WTC11 (cell line): Measurements from ENCODE around the gene BLOC1S3. TPM values are rescaled to one million over a fixed set of nuclear protein-coding genes. Genes with fewer than 3 reads are reported as not detected.

Experiments
- ATAC-seq: fragments of 200-7000 bp; cut with Tn5 transposase; 2 replicates; pipeline ENCODE4 v1.10.0; 2021; ENCODE audit warnings: mild to moderate bottlenecking, moderate library complexity
- CTCF ChIA-PET: fragments of 300-600 bp; sonication (Branson Sonifier 250); formaldehyde crosslinking; loops from one replicate; lab custom pipeline; 2021; ENCODE audit warnings: antibody characterized with exemption; lab: Charles Lee
- POLR2A ChIA-PET: fragments of 350-600 bp; sonication (Branson Sonifier 250); formaldehyde crosslinking; loops from one replicate; lab custom pipeline; 2021; ENCODE audit warnings: antibody characterized with exemption; lab: Charles Lee
- DNase-seq: peaks from one replicate; pipeline ENCODE4 v3.0.0; 2021; ENCODE audit warnings: low spot score
- H3K27ac Mint-ChIP-seq: 2 replicates; pipeline ENCODE4 v1.8.0; 2021; ENCODE audit warnings: mixed read lengths
- H3K27me3 Mint-ChIP-seq: 2 replicates; pipeline ENCODE4 v1.8.0; 2021; ENCODE audit warnings: low read depth, mild to moderate bottlenecking, moderate library complexity, mixed read lengths
- H3K36me3 Mint-ChIP-seq: 2 replicates; pipeline ENCODE4 v1.8.0; 2021; ENCODE audit warnings: mixed read lengths
- H3K4me1 Mint-ChIP-seq: 2 replicates; pipeline ENCODE4 v1.8.0; 2022; ENCODE audit warnings: mixed read lengths
- H3K4me3 Mint-ChIP-seq: 2 replicates; pipeline ENCODE4 v1.8.0; 2021; ENCODE audit warnings: mild to moderate bottlenecking, moderate library complexity, mixed read lengths
- H3K9me3 Mint-ChIP-seq: 2 replicates; pipeline ENCODE4 v1.8.0; 2021; ENCODE audit warnings: mixed read lengths
- ATF2 ChIP-seq: sonication (generic); formaldehyde crosslinking; IDR thresholded peaks from 2 replicates; pipeline ENCODE4 v1.8.1; 2022; ENCODE audit warnings: low read depth, missing genetic modification reagents, borderline replicate concordance
- GABPB1 ChIP-seq: sonication (generic); formaldehyde crosslinking; IDR thresholded peaks from 2 replicates; pipeline ENCODE4 v1.8.1; 2023; ENCODE audit warnings: mild to moderate bottlenecking, missing genetic modification reagents
- MAX ChIP-seq: sonication (generic); formaldehyde crosslinking; IDR thresholded peaks from 2 replicates; pipeline ENCODE4 v1.8.0; 2022; ENCODE audit warnings: mild to moderate bottlenecking, missing genetic modification reagents
- MYBL2 ChIP-seq: sonication (generic); formaldehyde crosslinking; IDR thresholded peaks from 2 replicates; pipeline ENCODE4 v1.8.1; 2023; ENCODE audit warnings: mild to moderate bottlenecking, moderate library complexity, missing genetic modification reagents
- NFE2L1 ChIP-seq: sonication (generic); formaldehyde crosslinking; IDR thresholded peaks from 2 replicates; pipeline ENCODE4 v1.8.1; 2023; ENCODE audit warnings: missing genetic modification reagents
- NR2C2 ChIP-seq: sonication (generic); formaldehyde crosslinking; IDR thresholded peaks from 2 replicates; pipeline ENCODE4 v1.8.0; 2022; ENCODE audit warnings: mild to moderate bottlenecking, missing genetic modification reagents
- RORB ChIP-seq: fragments of 250-450 bp; sonication (Bioruptor Pico); IDR thresholded peaks from 2 replicates; pipeline ENCODE4 v1.9.0; 2021; ENCODE audit warnings: mild to moderate bottlenecking
- SMAD3 ChIP-seq: sonication (generic); formaldehyde crosslinking; IDR thresholded peaks from 2 replicates; pipeline ENCODE4 v1.8.0; 2022; ENCODE audit warnings: missing genetic modification reagents, mild to moderate bottlenecking, borderline replicate concordance
- STAT6 ChIP-seq: sonication (generic); formaldehyde crosslinking; conservative IDR thresholded peaks from 2 replicates; pipeline ENCODE4 v1.8.1; 2023; ENCODE audit warnings: mild to moderate bottlenecking, low read depth, missing genetic modification reagents, moderate library complexity
- USF1 ChIP-seq: sonication (generic); formaldehyde crosslinking; IDR thresholded peaks from 2 replicates; pipeline ENCODE4 v1.8.0; 2022; ENCODE audit warnings: mild to moderate bottlenecking, missing genetic modification reagents
- ZMAT4 ChIP-seq: fragments of 250-450 bp; sonication (Bioruptor Pico); IDR thresholded peaks from 2 replicates; pipeline ENCODE4 v1.9.0; 2021; ENCODE audit warnings: mild to moderate bottlenecking
- ZNF121 ChIP-seq: sonication (generic); formaldehyde crosslinking; IDR thresholded peaks from 2 replicates; pipeline ENCODE4 v1.8.0; 2023; ENCODE audit warnings: missing genetic modification reagents
- ZNF232 ChIP-seq: sonication (generic); formaldehyde crosslinking; IDR thresholded peaks from 2 replicates; pipeline ENCODE4 v1.8.0; 2022; ENCODE audit warnings: mild to moderate bottlenecking, missing genetic modification reagents
- ZNF317 ChIP-seq: sonication (generic); formaldehyde crosslinking; IDR thresholded peaks from 2 replicates; pipeline ENCODE4 v1.8.1; 2023; ENCODE audit warnings: low read depth, mild to moderate bottlenecking, moderate library complexity, missing genetic modification reagents, borderline replicate concordance
- ZNF425 ChIP-seq: fragments of 250-450 bp; sonication (Bioruptor Pico); conservative IDR thresholded peaks from 2 replicates; pipeline ENCODE4 v1.9.0; 2021; ENCODE audit warnings: mild to moderate bottlenecking
- total RNA-seq: library from RNA; stranded (reverse); gene quantifications from 3 replicates; pipeline ENCODE4 v1.2.3, GENCODE V29; 2021
- TF ChIP-seq, protein P1 (sequence below): sonication (generic); formaldehyde crosslinking; IDR thresholded peaks from 2 replicates; pipeline ENCODE4 v1.8.1; 2023; ENCODE audit warnings: mild to moderate bottlenecking, missing genetic modification reagents, moderate library complexity

BLOC1S3 gene
- total RNA-seq, 1 experiment from 2014 or later, result 10.0 TPM

DNA sequence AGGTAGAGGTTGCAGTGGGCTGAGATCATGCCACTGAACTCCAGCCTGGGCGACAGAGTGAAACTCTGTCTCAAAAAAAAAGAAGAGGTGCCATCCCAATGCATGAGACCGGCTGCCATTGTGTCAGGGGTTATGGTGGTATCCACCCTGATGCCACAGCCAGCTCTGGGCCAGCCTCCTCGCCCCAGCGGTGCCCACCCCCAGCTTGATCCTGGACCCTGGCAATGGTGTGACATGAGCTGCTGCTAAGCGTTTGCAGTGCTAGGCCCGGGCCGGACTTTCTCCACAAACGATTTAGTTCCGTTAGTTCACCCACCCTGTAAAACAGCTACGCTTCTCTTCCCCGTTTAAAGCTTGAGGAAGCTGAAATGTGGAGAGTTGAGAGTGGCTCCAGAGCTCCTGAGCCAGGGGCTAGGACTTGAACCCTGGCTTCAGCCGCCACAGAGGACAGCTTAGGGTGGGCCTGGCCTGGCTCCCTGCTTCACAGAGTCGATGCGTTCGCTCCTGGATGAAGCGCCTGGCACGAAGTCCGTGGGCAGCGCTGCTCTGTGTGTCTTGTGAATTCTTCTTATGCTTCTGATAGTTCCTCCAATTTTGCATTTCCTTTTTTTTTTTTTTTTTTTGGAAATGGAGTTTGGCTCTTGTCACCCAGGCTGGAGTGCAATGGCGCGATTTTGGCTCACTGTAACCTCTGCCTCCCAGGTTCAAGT lies 43.3 kb upstream of the BLOC1S3 start (continued):
- TF ChIP-seq ZNF425 (CRISPR knock-in tag) (no peak), MAX (CRISPR knock-in tag) (no peak), USF1 (CRISPR knock-in tag) (no peak), ZNF232 (CRISPR knock-in tag) (no peak), ZNF317 (CRISPR knock-in tag) (no peak), ZMAT4 (CRISPR knock-in tag) (no peak), SMAD3 (CRISPR knock-in tag) (no peak), MYBL2 (no peak), NFE2L1 (CRISPR knock-in tag) (no peak)
- TF ChIP-seq, protein P1, sequence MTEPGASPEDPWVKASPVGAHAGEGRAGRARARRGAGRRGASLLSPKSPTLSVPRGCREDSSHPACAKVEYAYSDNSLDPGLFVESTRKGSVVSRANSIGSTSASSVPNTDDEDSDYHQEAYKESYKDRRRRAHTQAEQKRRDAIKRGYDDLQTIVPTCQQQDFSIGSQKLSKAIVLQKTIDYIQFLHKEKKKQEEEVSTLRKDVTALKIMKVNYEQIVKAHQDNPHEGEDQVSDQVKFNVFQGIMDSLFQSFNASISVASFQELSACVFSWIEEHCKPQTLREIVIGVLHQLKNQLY, result no peak

DNA sequence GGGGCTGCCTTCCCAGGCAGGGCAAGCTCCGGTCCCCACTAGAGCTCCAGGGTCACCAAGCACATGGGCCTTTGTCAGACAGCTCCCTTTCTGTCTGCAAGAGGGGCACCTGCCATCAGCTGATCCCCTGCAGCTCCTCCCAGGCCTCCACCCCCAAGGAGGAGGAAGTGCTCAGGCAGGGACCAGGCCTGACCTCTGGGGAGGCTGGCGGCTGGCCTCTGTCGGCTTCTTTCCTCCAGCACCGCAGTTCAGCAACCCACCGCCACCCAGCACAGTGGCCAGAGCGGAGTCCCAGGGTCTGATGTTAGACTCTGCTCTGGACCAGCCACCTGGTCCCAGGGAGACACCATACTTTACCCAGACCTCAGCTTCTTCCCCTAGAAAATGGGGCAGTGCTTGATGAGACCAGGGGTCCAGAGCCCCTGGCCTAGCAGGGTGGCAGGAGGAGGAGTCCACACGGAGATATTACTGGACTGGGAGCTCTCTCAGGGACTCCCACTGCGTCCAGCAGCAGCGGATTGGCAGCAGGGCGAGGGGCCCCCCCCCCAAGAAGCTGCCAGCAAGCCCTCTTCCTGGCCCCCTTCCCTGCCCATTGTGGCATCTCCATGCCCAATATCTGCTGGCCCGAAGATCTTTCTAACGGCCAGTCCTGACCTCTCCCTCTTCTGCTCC lies 41.9 kb upstream of the BLOC1S3 start:
- DNase-seq (no peak), ATAC-seq (peak; percentile 49)
- Mint-ChIP-seq H3K27ac (peak overlapping the region; percentile 86), H3K9me3 (no peaks in the 10 kb centered on the region), H3K36me3 (peaks cover 2% of the 10 kb centered on the region; the same call in 1 of the 2 replicates), H3K4me3 (no peak overlapping the region), H3K27me3 (no peaks in the 10 kb centered on the region), H3K4me1 (peaks cover 31% of the 10 kb centered on the region)
- POLR2A ChIA-PET, result interaction anchor here (0.6 kb wide), 1 partner anchor 10 kb away, joined by 3 read pairs; no protein-coding TSS in a partner anchor
- no peak for TF ChIP-seq GABPB1 (CRISPR knock-in tag)
- TF ChIP-seq RORB (CRISPR knock-in tag), result no peak
- TF ChIP-seq NR2C2 (CRISPR knock-in tag), result no peak
- TF ChIP-seq ZNF121 (CRISPR knock-in tag), result no peak
- TF ChIP-seq ATF2 (CRISPR knock-in tag), result no peak
- no peak for TF ChIP-seq STAT6
- CTCF ChIA-PET, result interaction anchor here (0.6 to 4.0 kb wide), 14 partner anchors 10 to 291 kb away, joined by 3 to 19 read pairs (median 3); partner anchors contain the start of genes NECTIN2 and NKPD1
